ENCODE measurements around the gene WWOX.

DNA sequence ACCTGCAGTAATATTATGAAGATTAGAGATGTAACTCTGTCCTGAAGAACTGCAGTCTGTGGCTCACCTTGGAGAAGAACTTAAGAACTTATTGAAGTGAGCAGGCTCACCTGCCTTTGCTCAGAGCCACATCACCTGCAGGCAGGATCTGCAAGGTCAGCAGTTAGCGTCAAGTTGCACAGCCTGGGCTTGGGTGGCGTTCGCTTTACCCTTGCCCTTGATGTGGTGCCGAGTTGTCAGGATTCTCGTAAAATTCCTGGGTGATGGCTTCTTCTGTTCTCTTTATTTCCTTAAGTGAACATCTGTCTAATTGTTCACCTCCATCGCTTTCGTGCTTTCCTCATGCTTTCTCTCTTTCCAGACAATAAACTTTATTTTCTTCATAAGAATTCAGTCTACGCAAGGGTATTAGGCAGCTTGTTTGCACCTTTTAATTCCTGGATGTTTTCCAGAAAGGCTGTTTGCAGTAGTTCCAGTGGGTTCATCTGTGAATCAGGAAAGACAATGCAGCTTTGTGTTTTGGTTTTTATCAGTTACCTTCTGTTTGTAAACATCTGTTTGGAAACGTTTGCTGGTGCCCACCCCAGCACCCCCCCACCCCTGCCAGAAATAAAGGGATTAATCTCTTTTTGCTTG lies 254.3 kb downstream of the WWOX start:
- TF ChIP-seq PRDM15 (CRISPR knock-in tag; IDR thresholded peaks at IDR 0.05) (no peak), SYNCRIP (IDR thresholded peaks at IDR 0.05; ENCODE audit: insufficient read depth, low read depth, low read length) (no peak), SMAD1 (CRISPR knock-in tag; IDR thresholded peaks at IDR 0.05; ENCODE audit: borderline replicate concordance, low read depth) (no peak), ZBTB20 (CRISPR knock-in tag; IDR thresholded peaks at IDR 0.05; ENCODE audit: borderline replicate concordance, low read depth) (no peak), NRL (CRISPR knock-in tag; IDR thresholded peaks at IDR 0.05; ENCODE audit: borderline replicate concordance) (no peak), POLR2A (IDR thresholded peaks at IDR 0.05; ENCODE audit: insufficient read depth in 1 of 2, low read depth in 2 of 2, low read length in 2 of 2) (no peak), EZH2 (conservative IDR thresholded peaks at IDR 0.05; ENCODE audit: low read depth, low read length) (no peak), EP300 (IDR thresholded peaks at IDR 0.05; ENCODE audit: low read depth in 2 of 2, low read length in 2 of 2) (no peak), EP300 (CRISPR knock-in tag; IDR thresholded peaks at IDR 0.05; ENCODE audit: borderline replicate concordance) (no peak), MAX (IDR thresholded peaks at IDR 0.05) (no peak)
